Frontal cortex (tissue), 4 donors: ENCODE measurements around the gene ZMYND12. TPM values are rescaled to one million over a fixed set of nuclear protein-coding genes. Genes with fewer than 3 reads are reported as not detected.

Experiments used
- DNase-seq, 2 donors: peaks; one replicate each; pipeline ENCODE4 v3.0.0; 2012; ENCODE audit warnings: low spot score in 2 of 2
- FAIRE-seq: peaks from 2 replicates; lab custom pipeline; 2012; peaks lifted over from hg19 to GRCh38; lab: Jason Lieb, UNC
- total RNA-seq: library from RNA; depleted of rRNA; stranded (reverse); fragments of >200 nt; gene quantifications from one replicate; pipeline ENCODE4 v1.2.3, GENCODE V29; 2014
- donor health status: control.
- donor health status: control.
- donor health status: control.

ZMYND12 gene
- total RNA-seq, 1 donor from 2014 or later, result not detected

DNA sequence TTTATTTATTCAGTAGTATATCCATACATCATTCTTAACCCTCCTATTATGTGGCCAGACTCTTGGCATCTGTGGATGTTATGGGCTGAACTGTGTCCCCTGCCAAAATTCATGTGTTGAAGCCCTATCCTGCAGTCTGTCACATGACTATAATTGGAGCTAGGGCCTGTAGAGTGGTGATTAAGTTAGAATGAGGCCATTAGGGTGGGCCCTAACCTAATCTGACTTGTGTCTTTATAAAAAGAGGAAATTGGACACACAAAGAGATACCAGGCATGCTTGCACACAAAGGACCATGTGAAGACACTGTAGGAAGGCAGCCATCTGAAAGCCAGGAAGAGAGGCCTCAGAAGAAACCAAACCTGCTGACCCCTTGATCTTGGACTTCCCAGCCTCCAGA, 6.6 kb downstream of the ZMYND12 start:
- FAIRE-seq (no peak), DNase-seq (no peak)

DNA sequence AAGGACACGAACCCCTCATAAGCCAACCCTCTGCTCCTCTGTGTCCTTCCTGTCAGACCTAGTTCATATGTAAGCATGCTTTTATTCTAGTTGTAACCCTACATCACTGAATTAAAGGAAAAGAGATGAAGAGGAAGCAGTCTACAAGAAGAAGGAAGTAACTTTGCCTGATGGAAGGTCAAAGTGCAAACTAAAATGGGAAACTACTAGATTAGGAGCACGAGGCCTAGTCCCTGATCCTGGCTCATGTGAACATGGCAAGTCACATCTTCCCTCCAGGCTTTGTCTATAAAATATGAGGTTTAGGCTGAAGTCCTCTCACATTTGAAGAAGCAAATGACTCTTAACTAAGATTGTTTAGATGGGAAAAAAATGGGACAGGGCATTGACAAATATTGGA, 13.2 kb downstream of the ZMYND12 start:
- no peak for FAIRE-seq

DNA sequence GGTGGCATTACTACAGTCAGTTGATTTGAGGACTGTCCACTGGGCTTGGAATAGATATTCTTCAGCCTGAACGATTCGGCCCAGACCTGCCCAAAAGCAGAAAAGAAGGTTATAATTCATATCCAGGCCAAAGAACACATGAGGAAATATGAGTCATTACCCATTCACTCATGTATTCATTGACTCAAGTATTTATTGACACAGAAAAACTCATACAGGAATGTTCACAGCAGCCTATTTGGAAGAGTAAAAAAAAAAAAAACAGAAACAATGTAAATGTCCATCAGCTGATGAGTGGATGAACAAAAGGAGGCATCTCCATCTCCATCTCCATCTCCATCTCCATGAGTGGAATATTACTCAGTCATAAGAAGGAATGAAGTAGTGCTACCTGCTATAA, 15.9 kb downstream of the ZMYND12 start:
- FAIRE-seq (no peak), DNase-seq (no peak)

More for the DNA sequence above, 13.2 kb downstream of the ZMYND12 start:
- DNase-seq, result no peak

DNA sequence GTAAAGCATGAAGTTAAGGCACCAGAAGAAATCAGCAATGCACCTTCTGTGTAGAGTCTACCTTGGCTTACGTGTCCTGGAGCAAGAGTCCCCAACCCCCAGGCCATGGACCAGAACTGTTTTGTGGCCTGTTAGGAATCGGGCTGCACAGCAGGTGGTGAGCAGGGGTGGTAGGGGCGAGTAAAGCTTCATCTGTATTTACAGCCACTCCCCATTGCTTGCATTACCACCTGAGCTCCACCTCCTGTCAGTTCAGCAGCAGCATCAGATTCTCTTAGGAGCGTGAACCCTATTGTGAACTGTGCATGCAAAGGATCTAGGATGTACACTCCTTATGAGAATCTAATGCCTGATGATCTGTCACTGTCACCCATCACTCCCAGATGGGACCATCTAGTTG, 21.5 kb downstream of the ZMYND12 start:
- FAIRE-seq (no peak), DNase-seq (no peak)

DNA sequence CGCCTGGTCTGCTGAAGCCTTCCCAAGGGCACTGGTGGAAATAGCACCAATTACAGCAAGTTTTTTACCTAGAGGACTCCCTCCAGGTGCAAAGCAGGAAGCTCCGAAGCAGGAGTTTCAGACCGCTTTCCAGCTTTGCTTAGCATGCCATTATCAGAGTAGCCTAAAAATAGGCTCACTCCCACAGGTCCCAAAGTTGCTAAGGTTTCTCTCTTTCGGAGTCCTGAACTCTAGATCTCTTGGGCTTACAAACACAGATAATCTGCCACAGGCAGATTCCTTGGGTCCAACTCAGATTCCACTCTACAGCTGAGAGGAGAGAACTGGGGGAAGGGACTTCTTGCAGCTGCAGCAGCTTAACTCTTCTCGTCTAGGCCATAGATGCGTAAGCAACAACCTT, 22.5 kb downstream of the ZMYND12 start:
- DNase-seq (no peak), FAIRE-seq (no peak)

DNA sequence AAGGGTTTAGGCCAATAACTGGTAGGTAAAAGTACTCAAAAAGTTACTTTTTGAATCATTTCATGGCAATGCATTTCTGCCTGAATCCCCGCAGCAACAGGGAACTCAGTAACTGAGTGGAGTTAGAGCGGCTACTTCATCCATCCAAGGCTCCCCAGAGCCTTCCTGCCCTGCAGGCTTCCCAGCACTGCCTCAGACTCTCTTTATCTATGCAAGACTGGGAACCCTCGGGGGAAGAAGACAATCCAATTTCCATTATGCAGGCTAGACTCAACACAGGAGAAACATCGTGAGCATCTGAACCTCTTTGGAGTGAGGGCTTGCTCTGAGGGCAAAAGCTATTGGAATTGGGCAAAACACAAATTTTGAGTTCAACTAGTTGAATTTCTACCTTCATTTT, 23.1 kb downstream of the ZMYND12 start:
- FAIRE-seq, result no peak
- DNase-seq, result no peak

DNA sequence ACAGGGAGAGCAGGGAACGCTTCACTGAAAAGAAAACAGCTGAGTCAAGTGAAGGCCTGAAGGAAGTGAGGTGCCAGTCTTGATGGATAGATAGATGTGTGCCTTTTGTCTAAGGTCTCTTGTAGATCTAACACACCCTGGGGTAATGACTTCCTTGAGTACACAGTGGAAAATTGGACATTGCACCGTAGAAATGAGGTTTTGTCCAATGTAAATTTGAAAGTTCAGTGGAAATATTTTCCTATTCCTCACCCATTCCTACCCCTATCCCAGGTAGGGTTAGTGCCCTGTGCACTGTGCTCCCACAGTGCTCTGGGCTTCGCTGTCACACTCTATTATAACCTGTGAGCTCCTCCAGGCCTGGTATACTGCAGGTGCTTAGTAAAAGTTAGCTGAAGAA, 24.3 kb downstream of the ZMYND12 start:
- FAIRE-seq (no peak), DNase-seq (no peak)

DNA sequence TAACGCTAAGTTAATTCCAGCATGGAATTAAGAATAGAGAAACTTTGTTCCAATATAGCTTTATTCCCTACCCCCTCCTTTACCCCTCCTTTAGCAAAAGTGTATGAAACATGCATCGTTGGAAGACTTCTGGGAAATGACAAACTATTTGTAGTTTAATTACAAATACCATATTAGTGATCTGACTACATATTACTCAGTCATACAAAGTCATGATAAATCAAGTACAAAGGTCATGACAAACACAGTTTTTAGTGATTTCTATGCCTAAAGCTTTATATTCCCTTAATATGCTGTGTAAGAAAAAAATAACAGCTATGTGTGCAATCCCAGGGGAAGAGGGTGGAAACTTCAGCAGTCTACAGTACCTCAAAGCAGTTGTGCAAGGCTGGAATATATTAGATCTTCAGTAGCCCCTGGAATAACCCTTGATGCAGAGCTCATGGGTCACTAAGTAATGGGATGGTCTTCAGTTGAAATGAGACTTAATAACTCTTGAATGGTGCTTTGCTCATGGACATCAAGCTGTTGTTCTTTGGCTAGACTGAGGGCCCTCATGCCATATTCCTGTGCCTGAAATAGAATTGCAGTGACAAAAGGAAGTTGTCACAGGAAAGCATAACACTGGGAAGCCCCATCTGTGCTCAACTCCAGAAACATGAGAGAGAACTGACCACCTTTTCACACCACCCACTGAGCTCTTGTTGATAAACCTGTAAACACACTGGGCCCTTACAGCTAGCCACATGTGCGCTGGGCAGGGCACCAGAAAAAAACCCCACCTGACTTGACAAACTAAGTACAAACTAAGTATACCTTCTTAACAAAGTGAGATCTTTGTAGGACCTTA, 25.3 kb downstream of the ZMYND12 start:
- DNase-seq (no peak), FAIRE-seq (no peak)

DNA sequence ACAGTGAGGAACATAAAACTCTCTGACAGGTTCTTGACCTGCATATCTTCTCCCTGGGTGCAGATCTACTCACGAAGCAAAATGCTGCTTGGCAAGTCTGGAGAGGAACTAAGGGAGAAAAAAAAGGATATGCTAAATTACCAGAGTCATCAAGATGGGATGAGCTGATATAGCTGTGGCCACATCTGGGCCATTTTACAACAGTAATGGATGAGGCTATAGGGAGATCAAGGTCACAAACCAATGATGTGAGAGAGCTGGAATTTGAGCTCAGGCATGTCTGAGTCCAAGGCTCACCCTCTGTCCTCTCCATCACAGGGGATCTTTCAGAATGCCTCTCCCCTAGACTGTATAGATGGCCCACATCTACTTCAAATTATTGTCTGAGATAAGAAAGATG, 26.2 kb downstream of the ZMYND12 start:
- DNase-seq (no peak), FAIRE-seq (no peak)

DNA sequence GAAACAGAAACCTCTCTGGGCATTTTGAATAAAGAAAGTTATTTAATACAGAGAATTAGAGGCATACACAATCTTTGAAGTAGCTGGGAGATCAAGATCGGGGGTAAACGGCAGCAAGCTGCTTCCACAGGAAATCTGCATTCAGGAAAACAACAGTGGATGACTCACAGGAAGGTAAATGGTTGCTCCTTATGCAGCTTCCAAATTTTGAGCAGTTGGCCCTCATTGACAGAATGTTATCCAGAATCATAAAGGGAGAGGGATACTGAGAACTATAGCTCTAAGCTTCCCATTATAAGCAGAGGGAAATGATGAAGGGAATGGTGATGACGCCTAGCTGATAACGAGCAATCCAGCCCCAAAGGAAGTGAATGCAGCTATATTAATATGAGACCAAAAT, 28.6 kb downstream of the ZMYND12 start:
- no peak for FAIRE-seq

DNA sequence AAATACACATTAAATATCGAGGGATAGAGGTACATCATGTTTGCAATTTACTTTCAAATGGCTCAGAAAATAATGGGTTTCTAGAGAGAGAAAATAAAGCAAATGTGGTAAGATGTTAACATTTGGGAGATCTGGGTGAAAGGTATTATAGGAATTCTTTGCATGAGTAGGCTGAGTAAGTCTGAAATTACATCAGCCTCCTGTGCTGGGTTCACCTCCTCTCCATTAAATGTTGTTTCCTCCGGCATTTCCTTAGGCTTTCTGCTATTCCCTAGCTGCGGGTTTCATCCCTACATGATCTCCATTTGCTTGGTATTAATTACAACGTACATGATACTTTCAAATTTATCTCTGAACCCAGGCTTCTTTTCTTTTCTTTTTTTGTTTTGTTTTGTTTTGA, 31.6 kb downstream of the ZMYND12 start:
- DNase-seq (no peak), FAIRE-seq (no peak)

More for the DNA sequence above, 28.6 kb downstream of the ZMYND12 start:
- no peak for DNase-seq

DNA sequence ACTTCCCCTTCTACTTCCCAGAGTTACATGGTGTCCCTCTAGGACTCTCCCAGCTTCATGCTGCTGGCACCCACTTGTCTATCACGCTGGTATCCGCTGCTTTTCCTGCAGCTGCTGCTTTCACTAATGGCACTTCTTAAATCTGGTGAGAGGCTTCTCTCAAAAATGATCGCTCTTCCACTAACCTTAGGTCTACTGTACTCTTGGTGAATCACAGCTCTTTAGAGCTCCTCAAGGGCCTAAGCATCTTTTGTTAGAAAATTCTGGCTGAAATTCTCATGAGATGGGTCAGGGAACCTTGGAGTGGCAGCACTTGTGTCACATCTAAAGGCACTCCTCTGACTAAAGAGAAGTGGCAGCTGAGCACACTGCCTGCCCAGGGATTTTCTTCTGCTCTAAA, 32.1 kb downstream of the ZMYND12 start:
- DNase-seq (no peak), FAIRE-seq (no peak)

DNA sequence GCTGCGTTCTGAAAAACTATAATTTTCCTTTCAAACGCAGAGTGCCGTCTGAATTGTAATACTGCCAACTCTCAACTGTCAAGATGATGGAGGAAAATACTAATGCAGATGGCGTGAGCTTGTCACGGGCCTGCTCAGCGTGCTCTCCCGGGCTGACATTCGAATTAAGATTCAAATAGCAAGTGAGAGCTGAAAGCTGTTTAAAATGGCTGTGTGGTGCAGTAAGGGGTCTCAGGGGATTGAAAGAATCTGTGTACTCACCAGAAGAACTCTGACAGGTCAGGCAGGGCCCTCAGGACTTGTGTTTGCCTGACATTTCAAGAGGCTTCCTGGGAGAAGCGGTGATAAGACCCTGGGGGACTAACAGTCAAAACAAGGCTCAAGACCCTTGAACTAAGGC, 33.1 kb downstream of the ZMYND12 start:
- FAIRE-seq (no peak), DNase-seq (no peak)

DNA sequence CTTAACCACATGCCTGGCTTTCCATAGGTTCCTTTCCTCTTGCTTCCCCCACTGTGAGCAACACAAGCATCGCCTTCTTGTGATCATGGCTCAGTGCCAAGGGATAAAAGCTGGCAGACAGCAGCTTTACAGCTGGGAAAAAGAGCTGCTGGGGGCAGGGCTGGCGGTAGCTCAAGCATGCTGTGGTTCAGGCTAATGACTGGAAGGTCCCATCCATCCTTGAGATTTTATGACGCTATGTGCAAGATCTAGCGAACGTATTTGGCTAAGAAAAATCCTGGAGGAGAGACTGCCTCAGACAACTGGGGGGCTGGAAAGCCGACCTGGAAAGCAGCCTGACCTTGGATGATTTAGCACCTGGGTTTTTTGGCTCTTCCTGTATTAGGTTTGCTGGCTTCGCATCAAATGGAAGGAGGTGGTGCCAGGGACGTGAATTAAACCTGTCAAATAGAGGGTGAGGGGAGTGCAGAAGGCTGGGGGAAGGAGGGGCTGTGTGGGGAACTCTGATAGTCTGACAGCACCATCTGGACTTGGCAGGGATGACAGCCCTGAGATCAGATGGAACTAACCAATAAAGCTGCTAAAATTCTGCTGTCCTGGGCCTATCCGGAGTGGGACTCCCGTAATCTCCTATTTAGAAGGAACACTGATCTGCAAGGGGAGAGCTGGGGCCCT, 34.8 kb downstream of the ZMYND12 start:
- FAIRE-seq, result no peak

DNA sequence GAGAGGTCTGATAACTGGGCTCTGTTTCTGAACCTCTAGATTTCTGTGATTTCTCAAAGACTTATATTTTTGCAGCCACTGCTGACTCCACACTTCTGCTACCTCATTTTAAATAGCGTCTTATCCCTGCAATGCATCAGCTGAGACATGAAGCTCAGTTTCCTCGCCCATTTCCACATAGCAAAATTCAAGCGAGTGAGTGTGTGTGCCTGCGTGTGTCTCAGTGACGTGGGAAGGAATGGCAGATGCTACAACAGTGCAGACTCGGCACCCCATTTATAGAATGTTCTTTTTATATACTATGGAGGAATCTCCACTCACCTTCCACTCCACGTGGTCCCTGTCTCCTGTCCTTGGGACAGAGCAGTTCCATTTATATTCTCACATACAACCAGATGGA, 35.7 kb downstream of the ZMYND12 start:
- no peak for FAIRE-seq

More for the DNA sequence above, 34.8 kb downstream of the ZMYND12 start:
- DNase-seq, result peak in 1 of 2 donors; percentile 28

DNA sequence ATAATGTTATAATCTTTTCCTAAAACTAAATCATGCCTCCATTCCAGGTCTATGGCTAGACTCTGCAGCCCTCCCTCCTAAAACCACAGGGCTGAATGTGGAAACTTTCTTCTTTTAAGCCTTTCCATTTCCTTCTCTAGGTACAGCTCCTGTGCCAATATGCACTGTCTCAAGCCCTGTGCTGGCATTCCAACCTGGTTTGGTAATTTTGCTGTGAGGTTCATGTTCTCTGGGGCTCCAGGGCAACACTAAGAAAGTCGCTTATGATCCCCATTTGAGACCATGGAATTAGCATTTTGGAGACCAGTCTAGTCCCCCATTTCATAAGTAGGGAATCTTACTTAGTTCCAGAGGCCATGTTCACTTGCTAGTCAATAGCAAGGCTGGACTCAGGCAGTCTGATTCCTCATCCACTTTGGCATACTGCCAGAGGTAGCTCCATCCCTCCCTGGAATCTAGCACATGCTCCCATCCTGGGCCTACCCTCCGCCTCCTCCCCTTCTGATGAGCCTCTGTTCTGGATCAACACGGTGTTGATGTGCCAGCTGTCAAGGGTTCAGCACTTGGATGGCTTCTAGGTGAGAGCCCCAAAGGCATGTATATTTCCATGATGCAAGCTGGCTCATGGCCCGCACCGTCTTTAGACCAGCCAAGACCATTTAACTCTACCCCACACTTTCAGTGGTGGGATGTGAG, 36.5 kb downstream of the ZMYND12 start:
- no peak for DNase-seq
- FAIRE-seq, result no peak

More for the DNA sequence above, 35.7 kb downstream of the ZMYND12 start:
- DNase-seq, result no peak

DNA sequence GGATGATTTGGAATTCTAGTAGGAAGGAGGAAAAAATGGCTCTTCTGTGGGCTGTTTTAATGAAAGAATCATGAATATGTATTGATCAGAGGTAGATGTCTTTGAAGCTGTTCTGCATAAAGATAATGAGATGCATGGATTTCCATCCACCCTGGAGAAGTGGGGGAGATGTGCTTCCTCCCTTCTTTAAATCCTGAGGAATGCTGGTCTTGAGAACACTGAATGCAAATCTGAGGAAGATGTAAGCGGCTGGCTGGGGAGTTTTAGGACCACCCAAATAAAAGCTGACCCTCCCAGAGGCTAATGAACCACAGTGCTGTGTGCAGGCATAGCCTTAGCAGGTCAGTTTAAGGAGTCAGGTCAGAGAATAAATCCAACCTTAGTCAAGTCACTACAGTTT, 37.3 kb downstream of the ZMYND12 start:
- DNase-seq (no peak), FAIRE-seq (no peak)

DNA sequence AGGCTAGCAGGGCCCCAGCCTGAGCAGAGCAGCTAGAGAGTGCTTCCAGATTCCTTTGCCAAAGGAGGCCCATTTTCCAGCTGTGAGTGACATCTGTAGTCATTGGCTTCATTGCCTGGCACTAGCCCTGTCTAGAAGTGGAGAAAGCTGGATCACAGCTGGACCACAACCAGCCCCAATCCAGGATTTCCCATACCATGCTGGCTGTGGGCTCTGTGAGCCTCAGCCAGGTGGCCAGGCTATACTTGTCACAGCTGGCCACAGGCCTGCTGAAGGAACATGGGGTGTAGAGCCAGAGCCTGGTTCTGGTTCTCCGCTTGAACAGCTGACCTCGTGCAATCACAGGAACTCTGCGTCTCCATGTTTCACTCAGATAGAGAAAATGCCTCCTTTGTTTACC, 38.7 kb downstream of the ZMYND12 start:
- DNase-seq, result no peak
- FAIRE-seq, result no peak

DNA sequence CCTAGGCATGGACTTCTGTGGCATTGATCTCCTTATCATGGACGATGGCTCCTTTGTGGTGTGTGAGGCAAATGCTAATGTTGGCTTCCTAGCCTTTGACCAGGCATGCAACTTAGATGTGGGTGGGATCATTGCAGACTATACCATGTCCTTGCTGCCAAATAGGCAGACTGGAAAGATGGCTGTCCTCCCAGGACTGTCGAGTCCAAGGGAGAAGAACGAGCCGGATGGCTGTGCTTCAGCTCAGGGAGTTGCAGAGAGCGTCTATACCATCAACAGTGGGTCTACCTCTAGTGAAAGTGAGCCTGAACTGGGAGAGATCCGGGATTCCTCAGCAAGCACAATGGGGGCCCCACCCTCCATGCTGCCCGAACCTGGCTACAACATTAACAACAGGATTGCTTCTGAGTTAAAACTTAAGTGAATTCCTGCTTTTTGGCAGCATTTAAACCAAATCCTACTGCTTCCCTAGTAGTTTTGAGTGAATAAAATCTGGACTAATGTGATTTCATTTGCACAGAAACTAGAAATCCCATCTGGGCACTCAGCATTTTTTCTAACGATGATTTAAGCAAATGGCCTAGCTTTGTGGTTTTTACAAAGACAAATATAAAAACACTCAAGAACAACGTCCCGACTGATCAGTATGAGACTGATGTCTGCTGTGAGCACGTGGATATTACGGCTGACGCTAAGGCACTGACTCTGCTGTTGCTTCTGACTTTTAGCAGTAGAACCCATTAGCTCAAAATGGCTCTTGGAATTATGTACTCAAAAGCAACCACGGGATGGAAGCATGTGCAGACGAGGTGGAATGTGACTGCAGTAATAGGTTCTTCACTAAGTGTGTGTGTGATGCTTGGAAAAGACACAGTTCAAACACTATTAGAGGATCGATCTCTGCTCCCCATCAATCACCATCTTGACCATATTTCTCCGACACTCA, 41.0 kb downstream of the ZMYND12 start:
- no peak for DNase-seq
- no peak for FAIRE-seq
